K562 (cell line): ENCODE measurements around the gene FAM174C. TPM values are rescaled to one million over a fixed set of nuclear protein-coding genes. Genes with fewer than 3 reads are reported as not detected.

Experiments
- AFF4 ChIP-seq: sonication (generic); formaldehyde crosslinking; IDR thresholded peaks from 2 replicates; pipeline ENCODE4 v1.8.0; 2023; ENCODE audit warnings: mild to moderate bottlenecking, missing genetic modification reagents
- CHD1 ChIP-seq: fragments of 200-600 bp; sonication (generic); IDR thresholded peaks from one replicate; pipeline ENCODE4 v1.6.1; 2012; ENCODE audit warnings: mild to moderate bottlenecking, moderate library complexity, low read length, inconsistent platforms
- CREM ChIP-seq: IDR thresholded peaks from 2 replicates; pipeline ENCODE4 v1.6.1; 2014; ENCODE audit warnings: antibody characterized with exemption, low read depth
- DPF2 ChIP-seq: fragments of 450-650 bp; IDR thresholded peaks from 2 replicates; pipeline ENCODE4 v1.6.1; 2016
- MXI1 ChIP-seq: IDR thresholded peaks from 2 replicates; pipeline ENCODE4 v1.6.1; 2011; ENCODE audit warnings: low read depth, mild to moderate bottlenecking, improper control_type of control experiment, low read length
- NR4A1 ChIP-seq, 2 experiments: fragments of 250-450 bp in 1 of 2; fragments of 450-650 bp in 1 of 2; sonication (Bioruptor Pico) in 1 of 2; IDR thresholded peaks; 2 replicates each; pipeline versions ENCODE4 v1.4.0 to v1.6.1; 2016 to 2020; ENCODE audit warnings: mild to moderate bottlenecking in 2 of 2, missing compliant biosample characterization in 1 of 2, missing genetic modification characterization in 1 of 2, moderate library complexity in 1 of 2
- PML ChIP-seq: IDR thresholded peaks from 2 replicates; pipeline ENCODE4 v1.6.1; 2012; ENCODE audit warnings: low read length, inconsistent platforms
- SMARCC2 ChIP-seq: fragments of 450-650 bp; IDR thresholded peaks from 2 replicates; pipeline ENCODE4 v1.6.1; 2017; ENCODE audit warnings: antibody characterized with exemption, moderate library complexity, mild to moderate bottlenecking, low read depth
- SRF ChIP-seq, 2 experiments: fragments of 250-450, 450-650 bp in 1 of 2; sonication (Bioruptor Pico) in 1 of 2; sonication (generic) in 1 of 2; formaldehyde crosslinking; IDR thresholded peaks; 2 replicates each; pipeline versions ENCODE4 v1.5.0 to v1.5.1; 2020 to 2022; ENCODE audit warnings: mild to moderate bottlenecking in 1 of 2, missing genetic modification reagents in 1 of 2
- UBTF ChIP-seq, 2 experiments: IDR thresholded peaks; 2 replicates each; pipeline ENCODE4 v1.6.1; 2012; ENCODE audit warnings: improper control_type of control experiment in 2 of 2, low read depth in 2 of 2, low read length in 2 of 2, borderline replicate concordance in 1 of 2
- VEZF1 ChIP-seq: fragments of 200-800 bp; sonication (Bioruptor generic); IDR thresholded peaks from 2 replicates; pipeline ENCODE4 v1.6.1; 2017; ENCODE audit warnings: missing genetic modification characterization, missing compliant biosample characterization
- ZNF75A ChIP-seq: fragments of 450-650 bp; formaldehyde crosslinking; IDR thresholded peaks from 2 replicates; pipeline ENCODE4 v1.4.0; 2020; ENCODE audit warnings: mild to moderate bottlenecking
- ZNF766 ChIP-seq: fragments of 200-800 bp; sonication (Bioruptor generic); conservative IDR thresholded peaks from 2 replicates; pipeline ENCODE4 v1.6.1; 2016; ENCODE audit warnings: missing genetic modification characterization, missing compliant biosample characterization
- polyA plus RNA-seq, 8 experiments: library from polyadenylated mRNA; depleted of rRNA in 4 of 8; stranded (reverse) in 5 of 8; unstranded in 3 of 8; fragments of >200 nt; fragmentation: Nextera tagmentation in 2 of 8; fragmentation: Illumina TruSeq in 1 of 8; extraction: Ambion mirVana in 2 of 8; extraction: Trizol in 1 of 8; gene quantifications; 2 replicates each; pipeline versions ENCODE4 v1.2.1 to v1.2.3, GENCODE V29; 2011 to 2014; ENCODE audit warnings: inconsistent platforms in 1 of 8, missing spikeins in 1 of 8
- total RNA-seq, 7 experiments: library from RNA; depleted of rRNA in 6 of 7; stranded (reverse); fragments of >200 nt in 6 of 7; fragmentation: Illumina TruSeq in 2 of 7; extraction: Trizol in 2 of 7; gene quantifications; 2 replicates each; pipeline versions ENCODE4 v1.2.1 to v1.2.3, GENCODE V29; 2011 to 2021; ENCODE audit warnings: low replicate concordance in 1 of 7
- TF ChIP-seq, protein P1 (sequence below), 3 experiments: fragments of 200-800 bp in 1 of 3; sonication (Bioruptor generic) in 1 of 3; sonication (generic) in 1 of 3; formaldehyde crosslinking in 1 of 3; IDR thresholded peaks; 2 replicates each; pipeline versions ENCODE4 v1.6.1 to v1.8.0; 2016 to 2022; ENCODE audit warnings: mild to moderate bottlenecking in 2 of 3, missing compliant biosample characterization in 2 of 3, missing genetic modification characterization in 2 of 3, missing genetic modification reagents in 1 of 3
- TF ChIP-seq, protein P2 (sequence below), 2 experiments: fragments of 450-650 bp in 1 of 2; sonication (generic) in 1 of 2; formaldehyde crosslinking in 1 of 2; IDR thresholded peaks in 1 of 2; conservative IDR thresholded peaks in 1 of 2; 2 replicates each; pipeline versions ENCODE4 v1.6.1 to v1.8.1; 2016 to 2023; ENCODE audit warnings: mild to moderate bottlenecking in 2 of 2, moderate library complexity in 2 of 2, inconsistent platforms in 1 of 2, missing genetic modification reagents in 1 of 2

The FAM174C gene
- total and polyA plus RNA-seq, 9 of the 15 experiments (the other 6 are each of a cell fraction or from before 2014, with no cell fraction given), result 0.66 to 89.6 (median 20.3) TPM

- TF ChIP-seq, protein P1, sequence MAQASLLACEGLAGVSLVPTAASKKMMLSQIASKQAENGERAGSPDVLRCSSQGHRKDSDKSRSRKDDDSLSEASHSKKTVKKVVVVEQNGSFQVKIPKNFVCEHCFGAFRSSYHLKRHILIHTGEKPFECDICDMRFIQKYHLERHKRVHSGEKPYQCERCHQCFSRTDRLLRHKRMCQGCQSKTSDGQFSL (CRISPR knock-in tag; IDR thresholded peaks at IDR 0.05), result peak; percentile 96
- TF ChIP-seq, protein P1 (tag; IDR thresholded peaks at IDR 0.05), result peak in 1 of 2 experiments; percentile 84; a peak in 2 of 4 replicates
- TF ChIP-seq, protein P2, sequence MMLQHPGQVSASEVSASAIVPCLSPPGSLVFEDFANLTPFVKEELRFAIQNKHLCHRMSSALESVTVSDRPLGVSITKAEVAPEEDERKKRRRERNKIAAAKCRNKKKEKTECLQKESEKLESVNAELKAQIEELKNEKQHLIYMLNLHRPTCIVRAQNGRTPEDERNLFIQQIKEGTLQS (IDR thresholded peaks at IDR 0.05), result peak; percentile 94
- TF ChIP-seq, protein P2 (CRISPR knock-in tag; conservative IDR thresholded peaks at IDR 0.05), result no peak
- TF ChIP-seq PML (no peak), VEZF1 (CRISPR knock-in tag) (peak; percentile 95), CREM (peak; percentile 11; the same call in 1 of the 2 replicates), AFF4 (peak; percentile 46; the same call in 1 of the 2 replicates), SMARCC2 (0 out of 2 replicates have a peak, but pooled peaks have one; percentile 49), ZNF766 (peak; percentile 68; the same call in 1 of the 2 replicates), DPF2 (0 out of 2 replicates have a peak, but pooled peaks have one; percentile 83), CHD1 (peak; percentile 24), SRF (CRISPR knock-in tag; IDR thresholded peaks at IDR 0.05) (peak in 1 of 2 experiments; percentile 69; a peak in 1 of 4 replicates), MXI1 (no peak), UBTF (IDR thresholded peaks at IDR 0.05; ENCODE audit: borderline replicate concordance in 1 of 2, low read depth in 2 of 2, low read length in 2 of 2) (peak in 1 of 2 experiments; percentile 23; a peak in 1 of 4 replicates), NR4A1 (CRISPR knock-in tag; IDR thresholded peaks at IDR 0.05) (no peak), NR4A1 (tag; IDR thresholded peaks at IDR 0.05) (no peak), ZNF75A (no peak)
These were observed 22.4 kb upstream of the FAM174C start (continued) for GRCh38 chr19:1252821-1253513.
